Activated CD8-positive, alpha-beta memory T cell treated with anti-CD3 and anti-CD28 coated beads for 24 hours (primary cell): Measurements from ENCODE around the gene RRP36.
"Not testable (repeated sequence)": the region's sequence is repeated elsewhere in the genome, so short reads cannot be mapped to it uniquely, and the experiment has no call there.

Source experiments
- DNase-seq: peaks from one replicate; pipeline ENCODE4 v3.0.0-alpha.2; 2020

Gene RRP36

GRCh38 chr6:43040542-43041257, 19.3 kb downstream of the RRP36 start:
- DNase-seq: no peak

GRCh38 chr6:43041475-43041874, 20.1 kb downstream of the RRP36 start:
- DNase-seq: not testable (repeated sequence)

GRCh38 chr6:43043310-43043709, 21.9 kb downstream of the RRP36 start:
- no peak for DNase-seq

GRCh38 chr6:43045371-43045930, 24.0 kb downstream of the RRP36 start:
- no peak for DNase-seq

GRCh38 chr6:43047998-43048397, 26.6 kb downstream of the RRP36 start:
- no peak for DNase-seq

- DNase-seq: no peak
Observed at GRCh38 chr6:43050981-43051380, 29.6 kb downstream of the RRP36 start.

GRCh38 chr6:43052225-43052841, 30.9 kb downstream of the RRP36 start:
- DNase-seq: no peak

GRCh38 chr6:43052842-43053544, 31.6 kb downstream of the RRP36 start:
- no peak for DNase-seq

GRCh38 chr6:43053545-43054205, 32.3 kb downstream of the RRP36 start, which contains the start of gene CUL7:
Gene CUL7 (minus strand): TSS chr6:43053851. CDS start chr6:43052788, 1,063 bp downstream.
- peak; percentile 94 for DNase-seq

- DNase-seq: no peak
Observed at GRCh38 chr6:43054206-43054943, 33.0 kb downstream of the RRP36 start.

GRCh38 chr6:43055966-43056365, 34.5 kb downstream of the RRP36 start:
- DNase-seq: no peak

GRCh38 chr6:43058531-43058930, 37.1 kb downstream of the RRP36 start:
- no peak for DNase-seq

GRCh38 chr6:43059168-43060033, 38.0 kb downstream of the RRP36 start, which contains the start of the genes KLC4 and MRPL2:
Gene KLC4 (plus strand): TSS chr6:43059631. CDS start chr6:43061336, 1,705 bp downstream.
Gene MRPL2 (minus strand): TSS chr6:43059434. CDS start chr6:43059381, 53 bp downstream.
- DNase-seq: peak; percentile 99

- DNase-seq: no peak
Observed at GRCh38 chr6:43060034-43060754, 38.8 kb downstream of the RRP36 start.

- no peak for DNase-seq
Observed at GRCh38 chr6:43060755-43061633, 39.6 kb downstream of the RRP36 start.

- no peak for DNase-seq
Observed at GRCh38 chr6:43061861-43062260, 40.4 kb downstream of the RRP36 start.

GRCh38 chr6:43062818-43063217, 41.4 kb downstream of the RRP36 start:
- no peak for DNase-seq

GRCh38 chr6:43070028-43070632, 48.7 kb downstream of the RRP36 start:
- DNase-seq: no peak
